NCI-H187 treated with DMSO at 0.1 percent for 48 hours (cell line): ENCODE data around the gene TFAP2E.

ENCODE experiments used
- DNase-seq: peaks from one replicate; lab custom pipeline; 2025; lab: John Stamatoyannopoulos, UW

TFAP2E gene

DNA sequence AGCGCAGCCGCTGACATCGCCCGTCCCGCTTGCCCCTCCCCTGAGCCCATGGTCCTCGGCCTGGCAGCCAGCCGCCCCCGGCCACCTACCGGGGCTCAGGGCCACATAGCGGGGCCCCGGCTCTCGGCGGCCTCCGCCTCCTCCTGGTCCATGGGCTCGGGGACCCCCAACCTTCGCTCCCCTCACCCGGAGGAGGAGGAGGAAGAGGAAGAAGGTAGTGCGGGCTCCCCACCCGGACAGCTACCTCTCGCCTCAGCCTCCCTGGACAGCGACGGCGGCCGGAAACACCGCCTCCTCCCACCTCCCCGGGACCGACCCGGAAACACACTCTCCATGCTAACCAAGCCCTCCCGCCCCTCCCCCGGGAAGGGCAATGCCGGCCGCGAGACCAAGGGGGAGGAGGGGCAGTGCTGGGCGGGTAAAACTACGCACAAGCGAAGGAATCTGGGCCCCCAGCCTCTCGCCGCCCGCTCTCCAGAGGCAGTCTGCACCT is 15.9 kb upstream of the TFAP2E start, which contains the start of gene KIAA0319L:
Gene KIAA0319L (minus strand): TSS at position 286 of the 493 bp plus-strand sequence. CDS start 2,912 bp downstream, outside the sequence.
- DNase-seq: no peak

DNA sequence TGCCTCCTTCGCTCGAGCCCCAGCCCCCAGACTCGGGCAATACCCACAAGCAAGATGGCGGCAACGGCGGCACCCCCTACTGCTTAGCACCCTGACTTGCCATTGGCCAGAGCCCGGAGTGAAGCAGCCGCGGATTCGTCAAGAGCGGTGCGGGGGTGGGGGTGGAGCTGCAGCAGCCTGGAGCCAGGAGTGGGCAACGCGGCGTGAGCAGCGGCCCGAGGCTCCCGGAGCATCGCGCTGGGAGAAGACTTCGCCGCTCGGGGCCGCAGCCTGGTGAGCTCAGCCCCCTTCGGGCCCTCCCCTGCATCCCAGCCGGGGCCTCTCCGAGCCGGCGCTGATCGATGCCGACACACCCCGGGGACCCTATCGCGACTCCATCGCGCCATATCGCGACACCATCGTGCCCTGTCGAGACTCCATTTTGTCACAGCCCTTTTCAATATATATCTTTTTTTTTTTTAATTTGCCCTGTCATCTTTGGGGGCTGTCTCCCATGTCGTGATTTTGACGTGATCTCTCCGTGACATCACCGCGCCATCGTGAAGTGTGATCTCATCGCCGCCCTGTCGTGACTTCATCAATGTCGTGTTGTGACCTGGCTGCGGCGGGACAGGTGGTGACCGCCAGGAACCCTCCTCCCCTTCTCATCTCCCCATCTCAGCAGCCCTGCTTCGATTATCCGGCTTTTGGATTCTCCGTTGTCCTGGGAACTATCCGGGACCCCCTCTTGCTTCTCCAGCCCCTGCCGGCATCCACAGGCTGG is 15.3 kb upstream of the TFAP2E start, which contains the start of gene NCDN:
Gene NCDN (plus strand): TSS at position 189 of the 763 bp plus-strand sequence. CDS start 392 bp downstream, at position 581.
- DNase-seq: peak; percentile 87

DNA sequence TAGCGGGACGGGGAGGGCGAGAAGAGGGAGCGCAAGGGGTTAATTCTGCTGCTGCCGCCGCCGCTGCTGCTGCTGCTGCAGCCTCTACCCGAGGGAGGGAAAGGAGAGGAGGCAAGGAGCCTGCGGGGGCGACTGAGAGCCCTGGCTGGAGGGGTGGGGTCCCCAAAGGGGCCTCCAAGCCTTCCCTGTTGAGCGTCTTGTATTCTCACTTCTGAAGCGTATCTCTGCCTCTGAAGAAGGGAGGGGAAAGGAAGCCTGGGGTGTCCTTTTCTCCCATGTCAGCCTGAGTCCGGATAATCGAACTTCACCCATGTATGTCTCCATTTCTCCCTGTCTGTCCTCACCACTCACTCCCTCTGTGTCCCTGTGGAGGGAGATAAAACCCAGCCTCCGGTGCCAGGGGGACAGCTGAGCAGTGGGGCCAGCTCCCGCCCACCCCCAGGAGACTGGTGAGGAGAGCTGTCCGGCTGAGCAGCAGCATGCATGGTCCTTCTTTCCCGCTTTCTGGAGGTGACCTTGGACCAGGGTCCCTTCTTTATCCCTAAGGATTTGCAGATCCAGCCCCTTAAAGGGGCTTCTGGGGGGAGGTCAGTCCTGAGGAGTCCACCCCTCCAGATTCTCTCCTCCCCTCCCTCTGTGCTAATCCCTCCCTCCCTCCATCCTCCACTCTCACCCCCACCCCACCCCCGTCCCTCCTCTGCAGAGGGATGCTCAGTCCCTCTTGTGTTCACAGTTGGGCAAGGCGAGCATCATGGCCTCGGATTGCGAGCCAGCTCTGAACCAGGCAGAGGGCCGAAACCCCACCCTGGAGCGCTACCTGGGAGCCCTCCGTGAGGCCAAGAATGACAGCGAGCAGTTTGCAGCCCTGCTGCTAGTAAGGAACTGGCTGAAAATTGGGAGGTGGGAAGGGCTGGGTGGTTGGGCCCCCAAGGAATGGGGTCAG is 14.5 kb upstream of the TFAP2E start:
- DNase-seq: no peak

DNA sequence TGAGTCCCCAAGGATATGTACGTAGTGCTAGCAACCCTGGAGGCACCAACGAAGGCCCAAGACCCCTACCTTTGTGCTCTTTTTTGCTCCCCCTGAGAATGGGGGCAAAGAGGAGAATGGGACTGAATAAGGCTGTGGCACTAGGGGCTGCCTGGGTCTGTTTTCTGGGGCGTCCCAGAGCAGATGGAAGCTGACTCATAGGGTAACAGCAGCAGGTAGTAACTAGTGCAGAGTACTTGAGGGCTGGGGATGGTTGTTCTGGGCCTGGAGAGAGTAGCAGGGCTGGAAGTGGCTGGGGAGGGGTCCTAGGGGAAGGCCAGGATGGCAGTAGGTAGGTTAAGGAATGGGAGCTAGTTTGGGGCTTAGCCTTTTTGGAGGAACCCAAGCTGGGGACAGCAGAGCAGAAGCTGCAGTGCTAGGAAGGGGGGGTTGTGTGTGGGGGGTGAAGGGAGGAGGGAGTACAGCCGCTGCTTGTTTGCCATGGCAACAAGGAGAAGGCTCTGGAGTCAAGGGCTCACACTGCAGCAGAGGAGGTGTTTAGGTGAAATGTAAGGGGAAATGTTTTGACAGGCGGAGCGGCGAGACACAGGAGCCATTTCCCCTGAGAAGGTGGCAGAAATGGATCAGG is 13.7 kb upstream of the TFAP2E start:
- no peak for DNase-seq

DNA sequence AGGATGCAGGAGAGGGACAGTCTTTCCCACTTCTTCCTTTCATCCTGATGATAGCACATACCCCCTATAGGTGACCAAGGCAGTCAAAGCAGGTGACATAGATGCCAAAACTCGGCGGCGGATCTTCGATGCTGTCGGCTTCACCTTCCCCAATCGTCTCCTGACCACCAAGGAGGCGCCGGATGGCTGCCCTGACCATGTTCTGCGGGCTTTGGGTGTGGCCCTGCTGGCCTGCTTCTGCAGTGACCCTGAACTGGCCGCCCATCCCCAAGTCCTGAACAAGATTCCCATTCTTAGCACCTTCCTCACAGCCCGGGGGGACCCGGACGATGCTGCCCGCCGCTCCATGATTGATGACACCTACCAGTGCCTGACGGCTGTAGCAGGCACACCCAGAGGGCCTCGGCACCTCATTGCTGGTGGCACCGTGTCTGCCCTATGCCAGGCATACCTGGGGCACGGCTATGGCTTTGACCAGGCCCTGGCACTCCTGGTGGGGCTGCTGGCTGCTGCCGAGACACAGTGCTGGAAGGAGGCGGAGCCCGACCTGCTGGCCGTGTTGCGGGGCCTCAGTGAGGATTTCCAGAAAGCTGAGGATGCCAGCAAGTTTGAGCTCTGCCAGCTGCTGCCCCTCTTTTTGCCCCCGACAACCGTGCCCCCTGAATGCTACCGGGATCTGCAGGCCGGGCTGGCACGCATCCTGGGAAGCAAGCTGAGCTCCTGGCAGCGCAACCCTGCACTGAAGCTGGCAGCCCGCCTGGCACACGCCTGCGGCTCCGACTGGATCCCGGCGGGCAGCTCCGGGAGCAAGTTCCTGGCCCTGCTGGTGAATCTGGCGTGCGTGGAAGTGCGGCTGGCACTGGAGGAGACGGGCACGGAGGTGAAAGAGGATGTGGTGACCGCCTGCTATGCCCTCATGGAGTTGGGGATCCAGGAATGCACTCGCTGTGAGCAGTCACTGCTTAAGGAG is 12.6 kb upstream of the TFAP2E start:
- DNase-seq: no peak

DNA sequence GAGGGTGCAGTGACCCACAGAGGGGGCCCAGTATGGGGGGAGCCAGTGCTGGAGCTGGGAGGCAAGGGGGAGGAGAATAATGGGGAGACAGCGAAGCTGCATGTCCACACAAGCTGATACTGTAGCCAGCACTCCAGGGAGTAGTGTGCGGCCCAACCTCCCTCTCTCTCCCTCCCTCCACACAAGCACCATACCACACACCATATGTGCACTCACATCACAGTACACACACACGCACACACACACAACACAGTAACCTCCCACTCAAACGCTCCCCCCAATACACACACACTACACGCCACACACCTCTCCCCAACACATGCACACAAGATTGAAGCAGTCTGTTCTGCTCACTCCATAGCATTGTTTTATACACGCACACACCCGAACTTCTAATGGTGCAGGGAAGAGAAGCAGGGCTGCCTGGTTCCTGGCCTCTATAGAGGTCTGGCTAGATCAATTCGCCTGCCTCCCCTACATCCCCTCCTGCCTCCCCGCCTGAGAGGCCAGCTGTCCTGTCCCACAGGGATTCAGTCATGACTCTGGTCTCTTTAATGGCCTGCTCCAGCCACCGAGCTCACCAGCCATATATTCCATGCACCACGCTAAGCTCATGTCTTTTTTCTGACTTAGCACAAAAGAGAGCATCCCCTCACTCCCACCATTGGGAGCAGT is 11.7 kb upstream of the TFAP2E start:
- no peak for DNase-seq

DNA sequence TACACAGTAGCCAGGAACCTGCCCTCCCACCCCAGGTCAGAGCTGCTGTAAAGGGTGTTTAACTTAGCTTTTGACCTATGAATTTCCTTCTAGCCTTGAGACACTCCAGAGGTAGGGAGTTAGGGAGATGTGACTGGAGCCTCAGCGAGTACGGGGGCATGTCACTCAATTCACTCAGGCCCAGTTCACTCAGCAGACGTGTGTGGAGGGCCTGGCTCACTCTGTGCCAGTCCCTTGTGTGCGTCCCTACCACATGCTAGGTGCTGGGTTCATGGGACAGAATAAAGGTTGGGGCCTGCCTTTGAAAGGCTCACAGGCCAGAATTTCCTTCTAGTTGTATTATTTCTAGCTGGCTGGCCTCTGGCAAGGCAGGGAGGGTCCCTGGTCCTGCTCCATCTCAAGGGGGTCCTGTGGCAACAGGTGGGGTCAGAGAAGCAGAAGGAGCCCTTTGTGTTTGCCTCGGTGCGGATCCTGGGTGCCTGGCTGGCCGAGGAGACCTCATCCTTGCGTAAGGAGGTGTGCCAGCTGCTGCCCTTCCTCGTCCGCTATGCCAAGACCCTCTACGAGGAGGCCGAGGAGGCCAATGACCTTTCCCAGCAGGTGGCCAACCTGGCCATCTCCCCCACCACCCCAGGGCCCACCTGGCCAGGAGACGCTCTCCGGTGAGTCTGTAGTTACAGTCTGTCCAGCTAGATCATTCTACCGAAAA is 11.0 kb upstream of the TFAP2E start:
- DNase-seq: no peak

DNA sequence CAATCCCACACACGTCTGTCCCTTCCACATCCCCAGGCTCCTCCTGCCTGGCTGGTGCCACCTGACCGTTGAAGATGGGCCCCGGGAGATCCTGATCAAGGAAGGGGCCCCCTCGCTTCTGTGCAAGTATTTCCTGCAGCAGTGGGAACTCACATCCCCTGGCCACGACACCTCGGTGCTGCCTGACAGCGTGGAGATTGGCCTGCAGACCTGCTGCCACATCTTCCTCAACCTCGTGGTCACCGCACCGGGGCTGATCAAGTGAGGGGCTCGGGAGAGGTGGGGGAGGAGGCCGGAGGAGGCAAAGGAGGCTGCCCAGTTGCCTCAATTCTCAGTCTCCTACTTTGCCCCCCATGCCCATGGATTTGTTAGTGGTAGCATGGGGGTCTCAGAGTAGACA is 9.9 kb upstream of the TFAP2E start:
- no peak for DNase-seq

DNA sequence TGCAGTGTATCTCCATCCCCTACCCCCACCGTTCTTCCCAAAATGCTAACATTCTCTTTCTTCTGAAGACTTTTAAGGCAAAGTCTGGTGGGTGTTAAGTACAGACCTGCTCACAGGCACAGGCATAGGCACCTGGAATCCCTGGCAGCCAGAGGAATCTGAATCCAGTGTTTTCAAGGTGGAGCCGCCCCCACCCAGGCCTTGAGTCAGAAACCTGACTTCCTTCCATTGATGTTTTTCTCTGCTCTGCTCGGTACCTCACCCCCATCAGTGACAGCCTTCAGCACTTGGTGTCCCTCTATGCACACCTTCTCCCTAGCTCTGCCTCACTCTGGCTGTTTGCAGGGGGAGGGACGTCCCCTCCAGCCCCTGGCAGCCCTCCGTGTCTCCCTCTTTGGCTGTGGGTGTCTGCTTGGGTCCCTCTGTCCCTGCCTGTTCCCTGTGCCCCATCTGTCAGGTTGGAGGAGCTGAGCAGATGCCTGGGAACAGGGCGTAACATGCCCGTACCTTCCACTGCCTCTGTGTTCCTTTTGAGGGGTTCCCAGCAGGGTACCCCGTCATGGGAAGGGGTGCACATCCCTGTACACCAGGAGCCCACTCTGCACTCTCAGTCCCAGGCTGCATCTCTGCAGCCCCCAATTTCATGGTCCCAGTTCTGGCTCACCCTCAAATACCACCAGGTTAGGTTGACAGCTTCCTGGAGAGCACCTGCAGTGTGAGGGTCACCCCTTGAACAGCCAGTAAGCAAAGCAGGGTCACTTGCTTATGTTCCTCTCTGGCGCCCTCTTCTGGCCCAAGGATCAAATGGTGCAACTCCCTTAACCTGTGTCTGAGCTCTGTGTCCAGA is 8.9 kb upstream of the TFAP2E start:
- no peak for DNase-seq

DNA sequence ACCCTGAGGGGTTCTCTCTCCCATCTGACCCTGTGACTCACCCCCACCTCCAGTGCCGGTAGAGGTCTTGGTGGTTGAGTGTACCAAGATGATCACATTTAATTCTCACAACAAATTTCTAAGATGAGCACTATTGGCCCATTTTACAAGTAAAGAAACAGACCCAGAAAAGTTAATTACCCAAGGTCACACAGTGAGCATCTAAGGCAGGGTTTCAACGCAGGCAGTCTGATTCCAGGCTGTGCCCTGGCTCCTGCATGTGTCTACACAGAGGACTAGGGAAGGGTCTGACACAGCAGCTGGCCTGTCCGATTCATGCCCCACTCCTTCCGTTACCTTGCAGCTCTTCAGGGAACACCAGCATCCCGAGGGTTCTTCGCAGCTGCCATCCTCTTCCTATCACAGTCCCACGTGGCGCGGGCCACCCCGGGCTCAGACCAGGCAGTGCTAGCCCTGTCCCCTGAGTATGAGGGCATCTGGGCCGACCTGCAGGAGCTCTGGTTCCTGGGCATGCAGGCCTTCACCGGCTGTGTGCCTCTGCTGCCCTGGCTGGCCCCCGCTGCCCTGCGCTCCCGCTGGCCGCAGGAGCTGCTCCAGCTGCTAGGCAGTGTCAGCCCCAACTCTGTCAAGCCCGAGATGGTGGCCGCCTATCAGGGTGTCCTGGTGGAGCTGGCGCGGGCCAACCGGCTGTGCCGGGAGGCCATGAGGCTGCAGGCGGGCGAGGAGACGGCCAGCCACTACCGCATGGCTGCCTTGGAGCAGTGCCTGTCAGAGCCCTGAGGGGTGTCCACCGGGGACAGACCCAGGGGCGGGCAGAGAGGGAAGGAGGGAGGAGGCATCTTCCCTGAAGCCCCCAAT is 8.0 kb upstream of the TFAP2E start:
- no peak for DNase-seq

DNA sequence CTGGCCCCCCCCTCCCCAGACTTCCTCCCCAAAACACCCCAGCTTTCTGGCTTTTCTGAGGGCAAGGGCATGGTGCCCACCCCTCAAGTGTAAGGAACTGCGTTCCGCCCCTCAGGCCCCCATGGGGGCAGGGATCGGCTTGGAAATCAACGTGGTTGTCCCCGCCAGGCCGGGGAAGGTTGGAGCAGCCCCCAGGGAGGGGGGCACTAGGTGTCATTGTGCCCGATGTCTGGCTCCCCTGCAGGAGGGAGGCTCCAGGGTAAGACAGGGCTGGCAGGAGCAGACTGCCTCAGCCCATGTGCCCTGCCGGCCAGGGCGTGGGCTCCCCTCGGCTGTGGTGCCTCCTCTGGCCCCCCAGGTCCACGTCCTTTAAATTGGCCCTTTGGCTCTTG is 7.4 kb upstream of the TFAP2E start:
- no peak for DNase-seq

DNA sequence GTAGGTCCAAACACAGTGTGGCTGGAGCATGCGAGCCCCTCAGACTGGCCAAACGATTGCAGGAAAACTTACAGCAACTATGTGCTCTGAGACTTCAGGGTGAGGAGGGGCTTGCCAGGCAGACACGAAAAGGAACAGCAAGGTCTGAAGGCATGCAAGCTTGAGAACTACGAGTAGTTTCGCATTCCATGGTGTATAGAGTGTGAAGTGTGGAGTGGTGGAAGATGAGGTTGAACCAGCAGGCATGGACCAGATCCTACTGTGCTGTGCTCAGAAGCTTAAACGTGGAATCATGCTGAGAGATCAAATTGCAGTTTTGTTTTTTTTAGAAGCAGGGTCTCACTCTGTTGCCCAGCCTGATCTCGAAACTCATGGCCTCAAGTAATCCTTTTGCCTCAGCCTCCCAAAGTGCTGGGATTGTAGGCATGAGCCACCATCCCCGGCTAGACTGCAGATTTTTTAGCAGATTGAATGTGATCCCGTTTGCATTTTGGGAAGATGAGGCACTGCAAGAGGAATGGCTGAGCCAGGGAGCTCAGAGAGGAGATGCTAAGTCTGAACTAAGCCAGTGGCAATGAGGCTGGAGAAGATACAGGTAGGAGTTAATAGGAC is 5.1 kb upstream of the TFAP2E start:
- DNase-seq: no peak

DNA sequence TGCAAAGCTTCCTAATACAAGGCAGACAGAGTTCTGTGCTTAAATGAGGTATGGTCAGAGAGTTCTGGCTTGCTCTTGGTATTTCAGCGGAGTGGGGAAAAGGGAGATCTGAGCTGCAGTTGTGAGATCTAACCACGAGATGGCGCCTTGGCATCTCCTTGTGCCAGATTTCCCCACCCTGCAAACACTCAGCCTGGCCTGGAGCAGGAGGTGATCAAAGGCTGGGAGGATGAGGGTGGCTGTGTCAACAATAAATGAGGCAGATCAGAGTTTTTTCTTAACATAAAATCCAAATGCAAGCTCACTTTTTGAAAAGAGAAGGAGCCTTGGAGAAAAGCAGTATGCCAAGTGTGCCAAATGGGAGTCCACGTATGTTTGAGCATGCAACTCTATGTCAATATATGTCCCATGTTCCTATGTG is 4.1 kb upstream of the TFAP2E start:
- DNase-seq: no peak

DNA sequence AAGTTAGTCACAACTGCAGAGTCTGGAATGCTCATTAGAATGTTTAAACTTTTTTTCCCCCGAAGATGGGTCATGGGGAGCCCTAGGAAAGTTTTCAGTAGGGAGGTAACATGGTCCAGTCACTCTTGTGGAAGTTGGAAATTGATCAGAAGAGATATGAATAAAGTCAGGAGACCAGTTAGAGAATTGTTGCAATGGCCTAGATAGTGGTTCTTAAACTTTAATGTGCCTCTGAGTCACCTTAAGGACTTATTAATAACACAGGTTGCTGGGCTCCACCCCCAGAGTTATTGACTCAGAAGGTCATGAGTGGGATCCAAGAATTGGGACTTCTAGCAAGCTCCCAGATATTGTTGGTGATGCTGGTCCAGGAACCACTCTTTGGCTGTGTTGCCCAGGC is 3.2 kb upstream of the TFAP2E start:
- DNase-seq: no peak

DNA sequence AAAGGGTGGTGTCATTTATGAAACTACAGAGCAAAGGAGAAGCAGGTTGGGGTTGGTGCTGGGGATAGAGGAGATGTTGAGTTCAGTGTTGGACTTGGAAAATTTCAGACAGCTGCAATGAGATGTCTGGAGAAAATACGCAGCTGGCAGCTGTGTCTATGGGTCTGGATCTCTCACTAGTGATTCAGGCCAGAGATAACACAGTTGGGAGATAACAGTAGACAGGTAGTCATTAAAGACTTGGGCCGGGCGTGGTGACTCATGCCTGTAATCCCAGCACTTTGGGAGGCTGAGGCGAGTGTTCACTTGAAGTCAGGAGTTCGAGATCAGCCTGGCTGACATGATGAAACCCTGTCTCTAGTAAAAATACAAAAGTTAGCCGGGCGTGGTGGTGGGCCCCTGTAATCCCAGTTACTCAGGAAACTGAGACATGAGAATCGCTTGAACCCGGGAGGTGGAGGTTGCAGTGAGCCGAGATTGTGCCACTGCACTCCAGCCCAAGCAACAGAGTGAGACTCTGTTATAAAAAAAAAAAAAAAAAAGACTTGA is 2.5 kb upstream of the TFAP2E start:
- DNase-seq: no peak

DNA sequence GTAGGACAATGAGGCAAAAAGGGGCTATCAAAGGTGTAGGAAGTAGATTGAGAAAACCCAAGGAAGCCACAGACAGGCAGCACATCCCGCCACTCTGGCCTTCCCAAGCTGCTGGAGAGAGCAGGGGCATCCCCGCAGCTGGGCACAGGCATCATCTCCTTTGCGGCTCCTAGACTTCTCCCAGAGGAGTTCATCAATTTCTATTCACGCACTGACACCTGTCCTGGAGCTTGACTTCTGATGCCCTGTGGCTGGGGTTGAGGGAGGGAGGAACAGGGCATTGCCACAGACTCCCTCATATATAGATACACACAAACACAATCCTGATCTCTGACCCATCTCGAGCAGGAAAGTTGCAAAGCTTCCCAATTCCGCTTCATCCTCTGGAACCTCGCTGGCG is 1.9 kb upstream of the TFAP2E start:
- no peak for DNase-seq

DNA sequence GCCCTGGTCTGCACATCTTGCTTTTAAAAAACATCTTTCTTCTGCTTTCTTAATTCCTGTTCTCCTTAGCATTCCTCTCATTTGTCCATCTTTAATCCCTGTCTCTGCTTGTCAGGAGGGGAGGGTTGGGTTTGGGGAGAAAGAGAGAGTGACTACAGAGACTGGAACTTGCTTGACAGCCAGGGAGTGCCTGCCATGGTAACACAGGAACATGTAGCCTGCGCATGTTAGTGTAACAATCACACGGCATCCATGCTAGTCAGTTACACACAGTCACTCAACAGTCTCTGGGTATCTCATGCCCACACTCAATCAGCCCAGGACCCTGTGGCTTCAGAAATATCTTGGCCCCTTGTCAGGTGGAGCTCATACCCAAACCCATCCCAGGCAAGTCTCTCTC is 818 bp upstream of the TFAP2E start:
- DNase-seq: no peak
